HG02885 (cell line): ENCODE data around the gene PDGFB.

Source experiments
- ATAC-seq: cut with Tn5 transposase; IDR thresholded peaks from one replicate; pipeline ENCODE4 v1.9.1; 2021; ENCODE audit warnings: mild to moderate bottlenecking; ENCODE audit not compliant: unreplicated experiment, poor library complexity

PDGFB gene

GRCh38 chr22:39255449-39256185 is 10.8 kb upstream of the PDGFB start:
- ATAC-seq: no peak

- ATAC-seq: no peak
These were observed 10.1 kb upstream of the PDGFB start for GRCh38 chr22:39254789-39255298.

GRCh38 chr22:39254122-39254521 is 9.3 kb upstream of the PDGFB start:
- ATAC-seq: no peak

- ATAC-seq: no peak
These were observed 8.8 kb upstream of the PDGFB start for GRCh38 chr22:39253435-39254070.

- no peak for ATAC-seq
These were observed 8.0 kb upstream of the PDGFB start for GRCh38 chr22:39252461-39253434.

GRCh38 chr22:39251762-39252460 is 7.1 kb upstream of the PDGFB start:
- no peak for ATAC-seq

- ATAC-seq: no peak
These were observed 6.1 kb upstream of the PDGFB start for GRCh38 chr22:39250838-39251237.

- no peak for ATAC-seq
These were observed 5.3 kb upstream of the PDGFB start for GRCh38 chr22:39250131-39250530.

GRCh38 chr22:39249086-39249704 is 4.4 kb upstream of the PDGFB start:
- ATAC-seq: no peak

- no peak for ATAC-seq
These were observed 3.5 kb upstream of the PDGFB start for GRCh38 chr22:39248254-39248653.

GRCh38 chr22:39247361-39247760 is 2.6 kb upstream of the PDGFB start:
- no peak for ATAC-seq

GRCh38 chr22:39246690-39247332 is 2.0 kb upstream of the PDGFB start:
- ATAC-seq: no peak

GRCh38 chr22:39246217-39246616 is 1.4 kb upstream of the PDGFB start:
- no peak for ATAC-seq

- ATAC-seq: no peak
These were observed 603 bp upstream of the PDGFB start for GRCh38 chr22:39245130-39246039.

GRCh38 chr22:39244136-39244495 is 666 bp downstream of the PDGFB start:
- no peak for ATAC-seq

- no peak for ATAC-seq
These were observed 1.2 kb downstream of the PDGFB start for GRCh38 chr22:39243439-39244135.

GRCh38 chr22:39242595-39243438 is 2.0 kb downstream of the PDGFB start:
- ATAC-seq: no peak
